ENCODE measurements around the gene FREY1. TPM values are rescaled to one million over a fixed set of nuclear protein-coding genes. Genes with fewer than 3 reads are reported as not detected.
"Not testable (repeated sequence)": the region's sequence is repeated elsewhere in the genome, so short reads cannot be mapped to it uniquely, and the experiment has no call there.

Gene FREY1
- total RNA-seq, 1 donor = 0.43 TPM

DNA sequence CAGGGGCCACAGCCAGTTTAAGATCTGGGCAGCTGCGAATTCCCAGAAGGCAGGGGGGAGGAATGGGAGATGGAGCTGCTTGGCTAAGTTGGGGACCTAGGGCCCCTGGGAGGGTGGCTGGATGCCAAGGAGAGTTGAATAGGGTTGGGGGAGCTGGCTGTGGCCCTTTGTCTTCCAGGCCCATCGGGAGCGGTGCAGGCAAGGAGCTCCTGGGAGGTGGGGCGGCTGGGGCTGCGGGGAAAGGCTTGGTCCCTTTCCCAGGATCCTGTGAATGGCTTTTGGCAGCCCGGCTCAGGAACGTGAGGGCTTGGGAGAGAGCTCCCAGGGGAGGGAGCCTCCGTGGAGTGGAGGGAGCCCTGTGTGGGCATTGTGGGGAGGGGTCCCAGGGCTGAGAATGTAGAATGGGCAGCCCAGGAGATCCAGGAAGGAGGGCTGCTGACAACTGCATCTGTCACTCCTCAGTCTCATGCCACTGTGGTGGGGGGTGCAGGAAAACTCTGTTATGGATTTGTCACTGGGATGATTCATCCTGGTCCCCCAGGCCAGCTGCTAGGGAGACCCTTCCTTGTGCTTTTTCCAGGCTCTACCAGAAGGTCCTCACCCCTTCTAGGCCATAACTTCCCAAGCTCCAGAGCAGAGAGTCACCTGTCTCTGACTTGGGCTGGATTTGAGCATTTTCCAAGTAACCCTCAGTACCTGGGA is 6.0 kb downstream of the FREY1 start:
- peak overlapping the region; percentile 56 for H3K4me3 ChIP-seq (ENCODE audit: low read depth, low read length)
- TF ChIP-seq CTCF (IDR thresholded peaks at IDR 0.05; ENCODE audit: insufficient read depth, low read depth, low read length) = no peak
- no peak for DNase-seq (ENCODE audit: low read depth)

DNA sequence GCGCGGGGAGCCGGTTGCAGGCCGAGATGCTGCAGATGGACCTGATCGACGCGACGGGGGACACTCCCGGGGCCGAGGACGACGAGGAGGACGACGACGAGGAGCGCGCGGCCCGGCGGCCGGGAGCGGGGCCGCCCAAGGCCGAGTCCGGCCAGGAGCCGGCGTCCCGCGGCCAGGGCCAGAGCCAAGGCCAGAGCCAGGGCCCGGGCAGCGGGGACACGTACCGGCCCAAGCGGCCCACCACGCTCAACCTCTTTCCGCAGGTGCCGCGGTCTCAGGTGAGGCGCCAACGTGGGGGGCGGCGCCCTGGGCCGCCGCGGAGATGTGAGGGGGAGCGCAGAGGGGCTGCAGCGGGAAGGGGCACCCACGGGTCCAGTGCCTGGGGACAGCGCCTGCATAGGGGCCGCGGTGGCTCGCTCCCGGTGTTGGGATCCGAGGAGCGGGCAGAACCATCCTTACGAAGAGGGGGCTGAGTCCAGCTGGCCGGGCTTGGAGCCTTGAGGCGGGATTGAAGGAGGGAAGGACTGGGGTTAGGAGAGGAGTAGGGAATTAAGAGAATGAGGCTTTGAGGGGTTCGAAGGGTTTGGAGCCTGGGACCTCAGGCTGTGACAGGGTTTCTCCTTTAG is 6.8 kb downstream of the FREY1 start:
- DNase-seq (ENCODE audit: low read depth) = not testable (repeated sequence)
- peak overlapping the region; percentile 56 for H3K4me3 ChIP-seq (ENCODE audit: low read depth, low read length)

GRCh38 chr11:45899448-45900174 is 7.5 kb downstream of the FREY1 start:
- no peak for TF ChIP-seq CTCF (IDR thresholded peaks at IDR 0.05; ENCODE audit: insufficient read depth, low read depth, low read length)
- peak; percentile 85 for DNase-seq (ENCODE audit: low read depth)

GRCh38 chr11:45899086-45899447 is 8.0 kb downstream of the FREY1 start:
- H3K4me3 ChIP-seq (ENCODE audit: low read depth, low read length) = no peak overlapping the region
- no peak for TF ChIP-seq CTCF (IDR thresholded peaks at IDR 0.05; ENCODE audit: insufficient read depth, low read depth, low read length)
- DNase-seq (ENCODE audit: low read depth) = no peak

More at GRCh38 chr11:45899448-45900174, 7.5 kb downstream of the FREY1 start:
- peak overlapping the region; percentile 58 for H3K4me3 ChIP-seq (ENCODE audit: low read depth, low read length)

GRCh38 chr11:45897556-45897955 is 9.5 kb downstream of the FREY1 start:
- no peak for TF ChIP-seq CTCF (IDR thresholded peaks at IDR 0.05; ENCODE audit: insufficient read depth, low read depth, low read length)
- DNase-seq (ENCODE audit: low read depth) = no peak
- no peak overlapping the region for H3K4me3 ChIP-seq (ENCODE audit: low read depth, low read length)

- DNase-seq (ENCODE audit: low read depth) = no peak
- no peak for TF ChIP-seq CTCF (IDR thresholded peaks at IDR 0.05; ENCODE audit: insufficient read depth, low read depth, low read length)
Observed at GRCh38 chr11:45896422-45896984, 10.6 kb downstream of the FREY1 start.

More at GRCh38 chr11:45896422-45896984, 10.6 kb downstream of the FREY1 start:
- no peak overlapping the region for H3K4me3 ChIP-seq (ENCODE audit: low read depth, low read length)
